Stimulated activated naive CD8-positive, alpha-beta T cell treated with anti-CD3 and anti-CD28 coated beads, Interleukin-15, Interleukin-2, amounts not matched to agents 100 ng/mL and 50 ng/mL, for 24 hours (primary cell): ENCODE measurements around the gene KCNA3.
A peak's percentile ranks its signal among the peaks of the same experiment; 100 is the strongest.

Experiments
- H3K27ac Mint-ChIP-seq: one replicate; pipeline ENCODE4 v1.8.0; 2021; ENCODE audit warnings: mild to moderate bottlenecking, mixed read lengths
- H3K27me3 Mint-ChIP-seq: one replicate; pipeline ENCODE4 v1.8.0; 2021; ENCODE audit warnings: mixed read lengths
- H3K36me3 Mint-ChIP-seq: one replicate; pipeline ENCODE4 v1.8.0; 2021; ENCODE audit warnings: low read depth, mixed read lengths
- H3K4me1 Mint-ChIP-seq: one replicate; pipeline ENCODE4 v1.8.0; 2021; ENCODE audit warnings: low read depth, mixed read lengths
- H3K4me3 Mint-ChIP-seq: one replicate; pipeline ENCODE4 v1.8.0; 2021; ENCODE audit warnings: mild to moderate bottlenecking, mixed read lengths
- H3K9me3 Mint-ChIP-seq: one replicate; pipeline ENCODE4 v1.8.0; 2021; ENCODE audit warnings: mixed read lengths

KCNA3 gene

DNA sequence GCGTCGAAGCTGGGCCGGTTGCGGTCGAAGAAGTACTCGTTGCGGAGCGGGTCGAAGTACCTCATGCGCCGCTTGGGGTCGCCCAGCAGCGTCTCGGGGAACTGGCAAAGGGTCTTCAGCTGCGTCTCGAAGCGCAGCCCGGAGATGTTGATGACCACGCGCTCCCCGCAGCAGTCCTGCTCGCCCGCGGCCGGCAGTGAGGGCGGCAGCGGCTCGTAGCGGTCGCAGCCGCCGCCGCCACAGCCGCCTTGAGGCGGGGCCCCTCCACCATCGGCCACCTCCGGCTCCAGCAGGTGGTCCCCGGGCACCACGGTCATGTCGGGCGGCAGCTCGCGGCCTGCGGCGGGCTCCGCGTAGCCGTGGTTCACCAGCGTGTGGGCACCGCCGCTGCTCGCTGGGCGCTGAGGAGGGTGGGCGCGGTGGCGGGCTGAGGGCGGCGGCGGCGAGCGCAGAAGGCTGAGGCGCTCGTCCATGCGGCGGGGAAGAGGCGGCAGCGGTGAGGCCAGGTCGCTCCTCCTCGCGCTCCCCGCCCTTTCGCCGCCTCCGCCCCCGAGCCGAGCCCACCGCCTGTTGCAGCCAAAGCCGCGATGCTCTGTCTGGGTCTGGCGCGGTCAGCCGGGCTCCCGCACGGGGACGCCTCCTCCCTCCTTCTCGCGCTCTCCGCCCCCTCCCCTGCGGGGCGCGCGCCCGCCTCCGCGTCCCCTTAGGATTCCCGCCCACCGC is at the start of gene KCNA3:
TSS of gene KCNA3 (minus strand) at position 604 of the 723 bp plus-strand sequence. CDS start at position 473, 131 bp downstream.
- H3K36me3 Mint-ChIP-seq = peaks cover 6% of the 10 kb centered on the region
- H3K4me1 Mint-ChIP-seq = peaks cover 51% of the 10 kb centered on the region
- H3K9me3 Mint-ChIP-seq = no peaks in the 10 kb centered on the region
- no peaks in the 10 kb centered on the region for H3K27me3 Mint-ChIP-seq
- peak within 1 kb of the TSS; percentile 98 for H3K4me3 Mint-ChIP-seq
- H3K27ac Mint-ChIP-seq = peak within 1 kb of the TSS; percentile 94

DNA sequence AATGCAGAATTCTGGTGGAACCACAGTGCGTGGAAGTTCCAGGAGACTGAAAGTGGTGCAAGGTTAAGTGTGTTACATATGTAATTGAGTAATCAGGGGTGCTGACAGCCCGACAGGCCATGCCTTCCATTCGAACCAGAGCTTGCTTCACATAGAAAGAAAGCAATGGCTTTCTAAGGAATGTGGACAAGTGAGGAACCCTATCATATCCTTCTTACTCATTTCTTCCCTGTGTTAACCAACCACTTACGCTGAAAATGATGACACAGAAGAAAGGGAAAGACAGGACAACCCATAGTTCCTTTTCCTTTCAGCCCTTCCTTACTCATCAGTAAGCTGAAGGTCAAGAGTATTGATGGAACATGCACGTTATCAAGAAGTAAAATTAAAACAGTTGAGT is 48.1 kb upstream of the KCNA3 start:
- Mint-ChIP-seq H3K4me1 (peaks cover 20% of the 10 kb centered on the region), H3K27me3 (no peaks in the 10 kb centered on the region), H3K9me3 (no peaks in the 10 kb centered on the region), H3K4me3 (no peak overlapping the region), H3K27ac (no peak overlapping the region), H3K36me3 (no peaks in the 10 kb centered on the region)

DNA sequence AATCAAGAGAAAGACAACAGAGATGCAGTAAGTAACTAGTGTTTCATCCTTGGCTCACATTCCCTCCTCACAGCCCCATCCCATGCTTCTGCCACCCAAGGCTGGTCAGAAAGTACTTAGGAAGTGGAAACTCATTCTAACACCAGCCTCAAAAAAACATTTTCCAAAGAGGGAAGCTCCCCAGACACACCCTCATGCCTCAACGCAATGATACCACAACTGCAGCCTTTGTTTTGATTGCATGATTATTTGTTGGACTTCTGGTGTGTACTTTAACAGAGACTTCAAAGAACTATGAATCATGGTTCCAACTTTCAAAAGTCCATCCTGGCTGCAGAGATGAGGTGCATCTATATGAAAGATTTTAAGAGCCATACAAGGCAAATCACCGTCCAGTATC is 45.2 kb upstream of the KCNA3 start:
- H3K27ac Mint-ChIP-seq = no peak overlapping the region
- H3K27me3 Mint-ChIP-seq = no peaks in the 10 kb centered on the region
- no peaks in the 10 kb centered on the region for H3K4me1 Mint-ChIP-seq

DNA sequence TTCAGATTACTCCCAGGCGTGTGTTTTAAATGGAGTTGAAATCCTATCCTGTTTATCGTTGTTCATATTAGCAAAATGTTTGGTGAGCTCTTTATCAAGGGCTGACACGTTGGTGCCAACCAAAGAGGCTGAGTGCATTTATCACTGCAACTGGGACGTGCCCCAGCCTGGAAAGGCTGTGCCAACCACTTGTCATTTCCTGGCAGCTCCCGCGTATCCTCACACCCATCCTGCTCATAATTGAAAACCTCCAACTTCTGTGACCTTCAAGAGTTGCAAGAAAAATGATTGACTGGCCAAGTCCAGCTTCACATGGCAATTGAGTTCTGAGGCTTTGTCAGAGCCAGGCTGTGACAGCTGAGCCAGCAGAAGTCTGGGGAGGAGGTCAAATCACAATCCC is 43.7 kb upstream of the KCNA3 start:
- Mint-ChIP-seq H3K27ac (no peak overlapping the region), H3K36me3 (no peaks in the 10 kb centered on the region), H3K4me3 (no peak overlapping the region), H3K9me3 (no peaks in the 10 kb centered on the region), H3K4me1 (no peaks in the 10 kb centered on the region), H3K27me3 (no peaks in the 10 kb centered on the region)

More for the DNA sequence above, 45.2 kb upstream of the KCNA3 start:
- Mint-ChIP-seq H3K36me3 (no peaks in the 10 kb centered on the region), H3K9me3 (no peaks in the 10 kb centered on the region), H3K4me3 (no peak overlapping the region)

DNA sequence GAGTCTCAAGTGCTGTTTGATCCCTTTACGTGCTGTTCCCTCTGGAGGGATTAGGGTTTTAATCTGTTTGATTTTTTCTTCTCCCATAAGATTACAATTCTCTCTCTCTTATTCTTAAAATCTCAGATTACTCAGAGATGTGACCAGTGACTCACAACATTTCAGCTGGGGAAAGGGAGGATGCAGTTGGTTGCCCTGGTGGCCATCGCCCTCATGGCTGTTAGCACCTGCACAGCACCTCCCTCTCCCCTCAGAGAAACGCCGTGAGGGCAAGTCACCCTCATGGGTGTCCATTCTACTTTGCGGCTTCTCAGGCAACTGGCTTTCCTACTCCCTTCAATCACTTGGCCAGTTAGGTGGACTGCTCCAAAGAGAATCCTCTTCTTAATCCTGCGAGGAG is 42.4 kb upstream of the KCNA3 start:
- H3K9me3 Mint-ChIP-seq = no peaks in the 10 kb centered on the region
- H3K27ac Mint-ChIP-seq = no peak overlapping the region
- H3K27me3 Mint-ChIP-seq = no peaks in the 10 kb centered on the region
- no peak overlapping the region for H3K4me3 Mint-ChIP-seq
- H3K4me1 Mint-ChIP-seq = no peaks in the 10 kb centered on the region
- no peaks in the 10 kb centered on the region for H3K36me3 Mint-ChIP-seq

DNA sequence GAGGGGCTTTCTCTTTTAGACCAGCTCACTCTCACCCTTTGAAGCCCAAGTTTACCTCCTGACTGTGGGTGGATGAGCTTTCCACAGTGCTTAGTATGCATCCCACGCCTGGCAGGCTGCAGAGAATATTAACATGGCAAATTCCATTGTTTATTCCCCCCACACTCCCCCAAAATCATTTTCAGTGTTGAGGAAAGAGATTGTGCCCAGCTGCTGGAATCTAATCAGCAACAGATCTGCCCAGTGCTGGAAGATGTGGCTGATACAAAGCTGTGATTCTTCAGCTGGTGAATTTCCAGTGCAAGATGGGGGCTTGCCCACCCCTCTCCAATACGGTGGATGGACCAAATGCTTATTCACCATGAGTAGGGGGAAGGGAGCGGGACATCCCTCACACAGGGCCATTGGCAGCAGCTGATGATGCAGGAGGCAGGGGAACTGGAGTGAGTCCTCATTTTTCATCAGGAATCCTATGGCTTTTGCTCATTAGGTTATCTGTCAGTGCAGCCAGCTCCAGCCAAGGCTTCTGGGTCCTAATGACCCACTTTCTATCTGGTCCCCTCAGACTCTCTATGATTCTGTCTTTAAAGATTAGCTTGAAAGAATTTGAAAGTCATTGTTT is 39.7 kb upstream of the KCNA3 start:
- H3K4me3 Mint-ChIP-seq = no peak overlapping the region
- H3K27me3 Mint-ChIP-seq = no peaks in the 10 kb centered on the region
- peaks cover 4% of the 10 kb centered on the region for H3K4me1 Mint-ChIP-seq
- no peak overlapping the region for H3K27ac Mint-ChIP-seq
- H3K36me3 Mint-ChIP-seq = no peaks in the 10 kb centered on the region
- no peaks in the 10 kb centered on the region for H3K9me3 Mint-ChIP-seq

DNA sequence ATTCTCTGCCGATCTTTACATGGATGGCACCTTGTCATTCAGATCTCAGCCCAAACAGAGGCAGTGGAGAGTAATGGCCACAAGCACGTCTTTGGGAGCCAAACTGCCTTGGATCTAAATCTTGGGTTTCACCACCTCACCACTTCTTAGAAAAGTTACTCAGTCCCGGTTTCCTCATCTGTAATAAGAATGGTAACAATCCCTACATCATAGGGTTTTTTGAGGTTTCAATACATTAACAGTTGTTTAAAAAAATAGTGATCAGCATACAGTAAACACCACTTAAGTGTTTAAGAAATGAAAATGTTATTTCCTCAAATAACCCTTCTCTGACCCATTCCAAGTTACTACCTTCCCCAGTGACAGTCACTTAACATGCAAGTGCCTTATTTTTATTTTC is 38.5 kb upstream of the KCNA3 start:
- Mint-ChIP-seq H3K9me3 (no peaks in the 10 kb centered on the region), H3K4me3 (no peak overlapping the region), H3K36me3 (no peaks in the 10 kb centered on the region), H3K27me3 (no peaks in the 10 kb centered on the region), H3K4me1 (peaks cover 4% of the 10 kb centered on the region), H3K27ac (no peak overlapping the region)

DNA sequence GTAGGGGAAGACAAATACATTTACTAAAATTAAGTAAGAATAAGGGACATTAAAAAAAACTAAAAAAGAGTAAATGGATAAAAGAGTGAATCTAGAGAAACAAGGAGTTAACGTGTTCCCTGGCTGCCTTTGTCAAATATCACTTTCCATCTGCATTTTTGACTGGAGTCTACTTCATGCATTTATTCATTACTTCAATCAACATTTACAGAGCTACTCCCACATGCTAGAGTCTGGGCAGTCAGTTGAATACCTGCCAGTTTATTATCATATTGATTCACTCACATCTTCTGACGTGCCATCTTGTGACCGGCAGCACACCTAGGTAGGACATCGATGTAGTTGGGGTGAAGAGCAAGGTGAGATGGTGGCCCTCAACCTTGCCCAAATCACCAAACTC is 35.6 kb upstream of the KCNA3 start:
- Mint-ChIP-seq H3K27ac (no peak overlapping the region), H3K36me3 (no peaks in the 10 kb centered on the region), H3K4me1 (peaks cover 4% of the 10 kb centered on the region), H3K9me3 (no peaks in the 10 kb centered on the region), H3K27me3 (no peaks in the 10 kb centered on the region), H3K4me3 (no peak overlapping the region)

DNA sequence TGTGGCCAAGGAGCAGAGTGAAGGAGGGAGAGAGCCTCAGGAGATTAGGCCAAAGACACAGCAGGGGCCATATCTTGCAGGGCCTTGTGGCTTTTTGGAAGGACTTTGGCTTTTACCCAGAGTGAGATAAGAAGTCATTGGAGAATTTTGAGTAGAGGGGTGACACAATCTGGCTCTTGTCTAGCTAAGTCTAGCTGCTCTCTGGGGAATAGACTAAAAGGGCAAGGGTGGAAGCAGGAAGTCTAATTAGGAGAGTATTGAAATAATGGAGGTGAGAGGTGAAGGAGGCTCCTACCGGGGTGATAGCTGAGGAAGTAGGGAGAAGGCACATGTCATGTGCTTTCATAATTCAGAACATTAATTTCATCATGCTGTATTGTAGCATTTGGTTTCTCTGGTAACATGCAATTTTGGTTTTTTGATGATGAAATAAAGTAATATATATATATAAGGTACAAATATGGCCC is 34.3 kb upstream of the KCNA3 start:
- peaks cover 4% of the 10 kb centered on the region for H3K4me1 Mint-ChIP-seq
- H3K36me3 Mint-ChIP-seq = no peaks in the 10 kb centered on the region
- H3K4me3 Mint-ChIP-seq = no peak overlapping the region
- no peak overlapping the region for H3K27ac Mint-ChIP-seq
- no peaks in the 10 kb centered on the region for H3K27me3 Mint-ChIP-seq
- H3K9me3 Mint-ChIP-seq = no peaks in the 10 kb centered on the region

DNA sequence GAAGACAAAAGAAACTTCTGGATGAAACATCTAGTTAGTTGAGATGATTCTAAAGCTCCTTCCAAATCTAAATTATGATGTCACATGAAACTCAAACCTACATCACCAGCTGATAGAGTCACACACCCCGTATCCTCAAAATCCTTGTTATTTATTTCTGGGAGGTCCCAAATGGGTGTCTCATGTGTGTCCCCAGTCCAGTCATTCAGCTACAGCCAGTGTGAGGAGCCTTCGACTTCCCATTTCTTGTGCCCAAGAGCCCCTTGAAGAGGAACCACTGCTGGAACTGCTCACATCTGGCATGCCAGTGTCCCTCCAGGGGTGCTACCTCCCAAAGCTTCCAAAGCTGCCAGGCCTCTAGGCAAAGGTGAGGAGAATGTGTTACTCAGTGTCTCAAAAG is 32.5 kb upstream of the KCNA3 start:
- peaks cover 4% of the 10 kb centered on the region for H3K4me1 Mint-ChIP-seq
- H3K9me3 Mint-ChIP-seq = no peaks in the 10 kb centered on the region
- H3K27me3 Mint-ChIP-seq = no peaks in the 10 kb centered on the region
- no peaks in the 10 kb centered on the region for H3K36me3 Mint-ChIP-seq
- no peak overlapping the region for H3K27ac Mint-ChIP-seq
- H3K4me3 Mint-ChIP-seq = no peak overlapping the region

DNA sequence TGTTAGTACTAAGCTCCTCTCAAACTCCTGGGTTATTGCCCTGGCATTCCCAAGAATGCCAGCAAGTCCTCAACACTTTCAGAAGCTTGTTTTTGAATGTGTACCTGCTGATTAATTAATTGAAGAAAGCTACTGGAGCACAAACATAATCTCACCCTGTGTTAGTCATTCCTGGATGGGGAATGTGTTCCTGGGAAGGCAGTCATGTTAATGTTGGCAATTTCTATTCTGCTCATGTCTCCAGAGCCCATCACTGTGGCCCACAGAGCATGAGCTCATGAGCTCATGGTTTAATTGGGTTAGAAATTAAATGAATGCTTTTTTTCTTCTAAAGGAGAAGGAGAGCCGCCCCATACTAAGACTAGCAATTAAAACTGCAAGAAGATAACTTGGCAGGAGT is 31.9 kb upstream of the KCNA3 start:
- Mint-ChIP-seq H3K4me1 (peaks cover 3% of the 10 kb centered on the region), H3K4me3 (no peak overlapping the region), H3K36me3 (no peaks in the 10 kb centered on the region), H3K9me3 (no peaks in the 10 kb centered on the region), H3K27ac (no peak overlapping the region), H3K27me3 (no peaks in the 10 kb centered on the region)

DNA sequence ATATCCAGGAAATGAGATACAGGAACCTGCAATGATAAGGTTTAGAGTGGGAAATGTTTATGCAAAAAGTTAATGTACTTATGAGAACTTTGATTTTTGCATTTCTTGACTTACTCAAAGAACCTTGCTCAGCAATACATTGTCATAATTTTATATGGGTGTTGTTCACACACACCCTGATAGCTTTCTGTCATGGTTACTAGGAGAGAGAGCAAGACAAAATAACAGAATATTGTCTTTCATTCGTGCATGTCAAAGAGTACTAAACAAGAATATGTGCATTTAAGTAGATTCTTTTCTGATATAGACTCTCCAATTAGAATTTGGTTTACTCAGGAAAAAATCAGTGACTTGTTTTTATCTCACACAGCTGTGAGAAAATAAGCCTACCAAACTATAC is 27.5 kb upstream of the KCNA3 start:
- peaks cover 5% of the 10 kb centered on the region for H3K9me3 Mint-ChIP-seq
- H3K36me3 Mint-ChIP-seq = no peaks in the 10 kb centered on the region
- no peaks in the 10 kb centered on the region for H3K4me1 Mint-ChIP-seq
- H3K4me3 Mint-ChIP-seq = no peak overlapping the region
- H3K27ac Mint-ChIP-seq = no peak overlapping the region
- H3K27me3 Mint-ChIP-seq = no peaks in the 10 kb centered on the region

DNA sequence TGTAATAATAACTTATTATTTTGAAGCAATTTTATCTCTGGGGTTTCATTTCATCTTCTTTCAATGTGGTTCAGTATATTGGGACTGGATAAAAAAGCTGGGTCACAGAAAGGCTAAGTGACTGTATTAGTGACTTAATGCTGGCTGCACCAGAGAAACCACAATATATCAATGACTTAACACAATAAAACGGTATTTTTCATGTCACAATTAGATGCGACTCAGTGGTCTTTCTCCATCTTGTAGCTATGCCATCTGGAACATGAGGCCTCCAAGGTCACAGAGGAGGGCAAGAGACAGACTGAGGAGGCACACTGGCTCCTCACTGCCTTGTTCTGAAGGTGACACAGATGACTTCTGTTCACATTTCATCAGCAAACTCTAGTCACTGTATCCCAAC is 26.0 kb upstream of the KCNA3 start:
- Mint-ChIP-seq H3K27ac (no peak overlapping the region), H3K4me3 (no peak overlapping the region), H3K9me3 (peaks cover 5% of the 10 kb centered on the region), H3K27me3 (no peaks in the 10 kb centered on the region), H3K4me1 (no peaks in the 10 kb centered on the region), H3K36me3 (no peaks in the 10 kb centered on the region)

DNA sequence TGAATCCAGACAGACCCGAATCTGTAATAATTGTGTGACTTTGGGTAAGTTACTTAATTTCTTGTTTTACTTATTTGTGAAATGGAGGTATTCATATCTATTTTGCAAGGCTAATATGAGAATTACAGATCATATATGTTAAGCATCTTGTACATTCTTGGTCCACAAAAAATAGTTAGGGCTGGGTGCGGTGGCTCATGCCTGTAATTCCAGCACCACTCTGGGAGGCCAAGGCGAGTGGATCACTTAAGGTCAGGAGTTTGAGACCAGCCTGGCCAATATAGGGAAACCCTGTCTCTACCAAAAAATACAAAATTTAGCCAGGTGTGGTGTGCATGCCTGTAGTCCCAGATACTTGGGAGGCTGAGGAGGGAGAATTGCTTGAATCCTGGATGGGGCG is 22.9 kb upstream of the KCNA3 start:
- H3K4me1 Mint-ChIP-seq = no peaks in the 10 kb centered on the region
- no peaks in the 10 kb centered on the region for H3K27me3 Mint-ChIP-seq
- H3K27ac Mint-ChIP-seq = no peak overlapping the region
- H3K9me3 Mint-ChIP-seq = peaks cover 5% of the 10 kb centered on the region
- no peaks in the 10 kb centered on the region for H3K36me3 Mint-ChIP-seq
- no peak overlapping the region for H3K4me3 Mint-ChIP-seq

DNA sequence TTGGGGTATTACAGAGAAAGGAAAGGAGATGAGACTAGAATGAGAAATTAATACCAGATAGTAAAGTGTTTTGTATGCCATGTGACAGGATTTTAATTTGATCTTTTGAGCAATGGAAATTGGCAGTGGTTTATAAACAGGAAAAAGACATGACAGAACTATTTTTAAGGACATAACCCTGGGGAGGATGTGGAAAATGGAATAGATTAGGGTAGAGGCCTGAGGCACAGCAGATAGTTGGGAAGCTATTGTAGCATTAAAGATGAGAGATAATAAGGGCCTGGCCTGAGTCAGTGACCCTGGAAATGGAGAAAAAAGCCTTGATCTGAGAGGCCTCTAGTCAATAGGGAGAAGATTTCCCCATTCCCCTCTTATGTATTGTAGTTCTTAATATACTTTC is 22.1 kb upstream of the KCNA3 start:
- Mint-ChIP-seq H3K27me3 (no peaks in the 10 kb centered on the region), H3K27ac (no peak overlapping the region), H3K4me1 (no peaks in the 10 kb centered on the region)

More for the DNA sequence above, 22.1 kb upstream of the KCNA3 start:
- peaks cover 5% of the 10 kb centered on the region for H3K9me3 Mint-ChIP-seq
- H3K4me3 Mint-ChIP-seq = no peak overlapping the region
- H3K36me3 Mint-ChIP-seq = no peaks in the 10 kb centered on the region
